H54 (cell line): ENCODE measurements around the gene SCN1A.
"Not testable (repeated sequence)": the region's sequence is repeated elsewhere in the genome, so short reads cannot be mapped to it uniquely, and the experiment has no call there.

ENCODE experiments used
- DNase-seq: peaks from one replicate; pipeline ENCODE4 v3.0.0; 2011; ENCODE audit warnings: low spot score, mixed read lengths; ENCODE audit not compliant: insufficient read length
- FAIRE-seq: peaks from 3 replicates; lab custom pipeline; 2011; peaks lifted over from hg19 to GRCh38; lab: Jason Lieb, UNC
- POLR2A ChIP-seq: IDR thresholded peaks from 2 replicates; pipeline ENCODE4 v1.6.1; 2011; ENCODE audit warnings: low read depth, mild to moderate bottlenecking, low read length

SCN1A gene

GRCh38 chr2:166147883-166148282, 20.1 kb upstream of the SCN1A start:
- no peak for TF ChIP-seq POLR2A
- no peak for FAIRE-seq
- no peak for DNase-seq

GRCh38 chr2:166144071-166144470, 16.3 kb upstream of the SCN1A start:
- no peak for FAIRE-seq
- DNase-seq: no peak
- TF ChIP-seq POLR2A: no peak

GRCh38 chr2:166140932-166141331, 13.1 kb upstream of the SCN1A start:
- no peak for TF ChIP-seq POLR2A
- DNase-seq: no peak
- no peak for FAIRE-seq

- no peak for TF ChIP-seq POLR2A
- DNase-seq: no peak
- no peak for FAIRE-seq
Measured at GRCh38 chr2:166140475-166140874, 12.7 kb upstream of the SCN1A start.

- DNase-seq, FAIRE-seq: not testable (repeated sequence)
Measured at GRCh38 chr2:166139479-166139878, 11.7 kb upstream of the SCN1A start.

- TF ChIP-seq POLR2A: no peak
- DNase-seq (no peak), FAIRE-seq (no peak)
Measured at GRCh38 chr2:166138667-166139066, 10.8 kb upstream of the SCN1A start.

- no peak for DNase-seq
- TF ChIP-seq POLR2A: no peak
- FAIRE-seq: no peak
Measured at GRCh38 chr2:166138144-166138543, 10.3 kb upstream of the SCN1A start.

- TF ChIP-seq POLR2A: no peak
- no peak for DNase-seq
- no peak for FAIRE-seq
Measured at GRCh38 chr2:166137331-166137730, 9.5 kb upstream of the SCN1A start.

- no peak for DNase-seq
- no peak for FAIRE-seq
- TF ChIP-seq POLR2A: no peak
Measured at GRCh38 chr2:166135849-166136258, 8.0 kb upstream of the SCN1A start.

- no peak for DNase-seq
- TF ChIP-seq POLR2A: no peak
- no peak for FAIRE-seq
Measured at GRCh38 chr2:166135152-166135848, 7.5 kb upstream of the SCN1A start.

- TF ChIP-seq POLR2A: no peak
- FAIRE-seq (no peak), DNase-seq (no peak)
Measured at GRCh38 chr2:166134252-166135151, 6.7 kb upstream of the SCN1A start.

GRCh38 chr2:166133653-166134052, 5.8 kb upstream of the SCN1A start:
- no peak for TF ChIP-seq POLR2A
- FAIRE-seq (no peak), DNase-seq (no peak)

GRCh38 chr2:166128156-166128505, 311 bp upstream of the SCN1A start:
- FAIRE-seq: no peak
- no peak for DNase-seq

GRCh38 chr2:166126007-166126639, 1.7 kb downstream of the SCN1A start:
- DNase-seq (no peak), FAIRE-seq (no peak)
- no peak for TF ChIP-seq POLR2A

More at GRCh38 chr2:166128156-166128505, 311 bp upstream of the SCN1A start:
- no peak for TF ChIP-seq POLR2A
